BLaER1 (cell line): Measurements from ENCODE around the gene BTK.
A peak's percentile ranks its signal among the peaks of the same experiment; 100 is the strongest.

Experiments used
- H3K27ac ChIP-seq: shearing (Covaris generic); formaldehyde crosslinking; 2 replicates; pipeline ENCODE4 v1.8.1; 2022
- H3K27me3 ChIP-seq: shearing (Covaris generic); formaldehyde crosslinking; 2 replicates; pipeline ENCODE4 v1.8.1; 2022
- H3K36me3 ChIP-seq: shearing (Covaris generic); formaldehyde crosslinking; 2 replicates; pipeline ENCODE4 v1.8.1; 2022
- H3K4me1 ChIP-seq: shearing (Covaris generic); formaldehyde crosslinking; 2 replicates; pipeline ENCODE4 v1.8.1; 2022
- H3K4me2 ChIP-seq: shearing (Covaris generic); formaldehyde crosslinking; 2 replicates; pipeline ENCODE4 v1.8.1; 2022
- H3K4me3 ChIP-seq: shearing (Covaris generic); formaldehyde crosslinking; 2 replicates; pipeline ENCODE4 v1.8.1; 2022
- H3K9ac ChIP-seq: shearing (Covaris generic); formaldehyde crosslinking; 2 replicates; pipeline ENCODE4 v1.8.1; 2022
- H3K9me3 ChIP-seq: shearing (Covaris generic); formaldehyde crosslinking; 2 replicates; pipeline ENCODE4 v1.8.1; 2022
- H4K20me1 ChIP-seq: shearing (Covaris generic); formaldehyde crosslinking; 2 replicates; pipeline ENCODE4 v1.8.1; 2022
- Cebpa-rat ChIP-seq: shearing (Covaris generic); IDR thresholded peaks from 2 replicates; pipeline ENCODE4 v1.8.1; 2022

BTK gene

DNA sequence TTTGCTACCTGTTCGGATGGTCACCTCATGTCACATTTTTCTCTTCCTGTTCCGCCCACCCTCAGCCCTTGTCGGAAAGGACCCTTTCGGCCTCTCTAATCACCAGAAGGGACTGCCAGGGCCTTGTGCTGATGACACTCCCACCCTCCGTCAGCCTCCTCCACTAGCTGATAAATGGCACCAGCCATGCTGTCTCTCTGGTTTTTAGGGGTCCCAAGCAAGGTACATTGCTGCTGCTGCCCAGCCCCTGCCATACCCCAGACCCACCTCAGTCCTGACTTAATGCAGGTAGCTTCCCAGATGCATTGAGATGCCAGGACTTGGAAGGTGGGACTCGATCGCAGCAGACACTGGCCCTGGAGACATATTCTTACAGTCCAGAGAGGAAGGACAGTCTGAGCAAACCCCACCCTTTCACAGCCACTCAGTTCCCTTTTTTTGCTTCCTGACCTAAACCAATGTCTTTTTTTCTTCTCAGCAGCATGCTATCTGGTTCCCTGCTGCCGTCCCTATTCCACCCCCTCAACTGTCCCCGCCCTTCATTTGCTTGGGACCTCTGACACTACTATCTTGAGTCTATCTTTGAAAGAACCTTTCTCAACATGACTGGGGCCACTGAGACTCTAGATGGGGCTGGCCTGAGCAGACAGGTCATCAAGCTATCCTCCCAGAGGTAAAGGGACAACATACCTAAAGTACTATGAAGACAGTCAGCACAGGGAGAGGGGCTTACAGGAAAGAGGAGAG, at the start of gene BTK:
Gene BTK (minus strand): TSS at position 397 of the 747 bp plus-strand sequence. CDS start 10,907 bp downstream, outside the sequence.
- H3K9me3 ChIP-seq = no peaks in the 10 kb centered on the region
- H3K9ac ChIP-seq = peak within 1 kb of the TSS; percentile 87

DNA sequence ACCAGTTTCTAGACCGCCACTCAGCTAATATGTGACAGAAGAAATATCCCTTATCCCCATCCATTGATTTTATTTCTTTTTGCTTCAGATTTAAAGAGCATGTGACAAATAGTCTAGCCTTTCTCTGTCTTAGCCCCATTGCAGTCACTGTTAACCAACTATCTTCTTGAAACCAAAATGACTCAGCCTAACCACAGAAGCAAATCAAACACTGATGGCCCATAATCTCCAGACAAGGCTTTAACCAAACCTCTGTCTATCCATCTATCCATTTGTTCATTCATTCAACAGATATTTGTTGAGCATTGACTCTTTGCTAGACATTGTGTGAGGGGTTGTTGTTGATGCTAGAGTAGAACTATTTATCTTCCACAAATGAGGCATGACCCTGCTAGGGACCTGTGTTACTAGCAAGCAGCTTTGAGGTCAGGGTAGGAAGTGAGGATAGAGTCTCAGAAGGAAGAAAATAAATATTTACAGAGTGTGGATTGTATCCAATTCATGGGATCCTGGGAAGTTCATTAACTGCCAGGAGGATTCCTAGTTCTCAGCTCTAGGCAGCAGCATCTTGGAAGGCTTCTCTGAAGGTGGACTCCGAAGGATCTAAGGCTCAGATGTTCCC, 44.6 kb upstream of the BTK start:
- no peaks in the 10 kb centered on the region for H3K4me1 ChIP-seq
- no peak overlapping the region for H3K4me2 ChIP-seq
- no peak for TF ChIP-seq Cebpa-rat
- no peak overlapping the region for H3K4me3 ChIP-seq
- H3K9me3 ChIP-seq = peaks cover 22% of the 10 kb centered on the region
- no peaks in the 10 kb centered on the region for H3K27me3 ChIP-seq
- no peaks in the 10 kb centered on the region for H4K20me1 ChIP-seq
- no peaks in the 10 kb centered on the region for H3K36me3 ChIP-seq
- no peak overlapping the region for H3K9ac ChIP-seq
- H3K27ac ChIP-seq = no peak overlapping the region

More for the DNA sequence above, at the start of gene BTK:
- peaks cover 55% of the 10 kb centered on the region for H3K4me1 ChIP-seq
- peak within 1 kb of the TSS; percentile 72 for H3K4me3 ChIP-seq
- TF ChIP-seq Cebpa-rat = no peak
- no peaks in the 10 kb centered on the region for H3K27me3 ChIP-seq
- peak within 1 kb of the TSS; percentile 80 for H3K27ac ChIP-seq
- peak within 1 kb of the TSS; percentile 79 for H3K4me2 ChIP-seq
- no peaks in the 10 kb centered on the region; the same call in 1 of the 2 replicates for H3K36me3 ChIP-seq
- no peaks in the 10 kb centered on the region for H4K20me1 ChIP-seq

DNA sequence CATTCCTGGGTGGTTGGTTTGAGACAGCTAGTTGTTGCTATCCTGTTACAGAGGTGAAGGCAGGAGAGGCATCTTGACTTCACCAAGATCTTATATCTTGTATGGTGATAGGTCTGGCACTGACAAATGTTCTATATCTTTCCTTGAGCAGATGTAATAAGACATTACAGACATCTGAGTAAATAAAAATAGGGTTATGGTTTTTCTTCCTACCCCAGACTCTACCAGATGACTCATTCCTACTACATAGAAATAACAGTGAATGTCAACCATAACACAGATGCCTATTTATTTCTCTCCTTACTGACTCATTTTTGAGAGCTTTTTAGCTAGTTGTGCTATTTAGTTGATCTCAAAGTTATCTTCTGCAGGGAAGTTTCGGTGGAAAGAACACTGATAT, 43.9 kb upstream of the BTK start:
- Histone ChIP-seq H3K36me3 (no peaks in the 10 kb centered on the region), H3K9ac (no peak overlapping the region), H3K9me3 (peaks cover 22% of the 10 kb centered on the region), H3K4me2 (no peak overlapping the region), H3K4me1 (no peaks in the 10 kb centered on the region), H4K20me1 (no peaks in the 10 kb centered on the region), H3K4me3 (no peak overlapping the region), H3K27ac (no peak overlapping the region), H3K27me3 (no peaks in the 10 kb centered on the region)
- no peak for TF ChIP-seq Cebpa-rat

DNA sequence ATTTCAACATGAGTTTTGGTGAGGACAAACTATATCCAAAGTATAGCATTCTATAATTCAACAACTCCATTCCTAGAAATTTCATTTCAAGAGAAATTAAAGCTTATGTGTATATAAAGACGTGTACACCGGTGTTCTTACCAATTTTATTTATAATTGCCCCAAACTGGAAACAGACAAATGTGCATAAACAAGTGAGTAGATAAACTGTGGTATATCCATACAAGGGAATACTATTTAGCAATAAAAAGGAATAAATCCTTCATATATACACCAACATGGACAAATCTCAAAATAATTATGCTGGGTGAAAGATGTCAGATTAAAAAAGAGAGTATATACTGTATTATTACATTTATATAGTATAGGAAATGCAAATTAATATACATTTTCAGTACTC, 42.0 kb upstream of the BTK start:
- no peak overlapping the region for H3K9ac ChIP-seq
- no peaks in the 10 kb centered on the region for H3K27me3 ChIP-seq
- H3K9me3 ChIP-seq = peaks cover 17% of the 10 kb centered on the region
- no peak overlapping the region for H3K4me2 ChIP-seq
- no peak for TF ChIP-seq Cebpa-rat
- H4K20me1 ChIP-seq = no peaks in the 10 kb centered on the region
- no peak overlapping the region for H3K27ac ChIP-seq
- H3K4me1 ChIP-seq = no peaks in the 10 kb centered on the region
- no peak overlapping the region for H3K4me3 ChIP-seq
- no peaks in the 10 kb centered on the region for H3K36me3 ChIP-seq

DNA sequence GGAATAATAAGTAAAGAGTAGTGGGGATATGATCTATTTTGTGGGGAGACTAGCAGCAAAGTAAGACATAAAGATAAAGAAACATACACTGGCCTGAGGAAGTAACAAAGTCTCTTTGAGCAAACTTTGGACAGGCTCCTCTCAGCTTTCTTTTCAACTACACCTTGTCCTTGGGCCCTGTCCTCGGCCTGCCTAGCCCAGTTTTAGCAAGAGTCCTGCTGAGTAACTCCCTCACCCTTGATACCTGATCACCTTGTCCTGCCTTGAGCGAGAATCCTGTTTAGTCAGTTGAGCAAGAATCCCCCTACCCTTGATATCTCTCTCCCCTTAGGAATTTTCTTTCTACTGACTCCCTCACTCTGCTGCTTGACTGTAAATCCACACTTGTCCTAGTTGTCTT, 33.5 kb upstream of the BTK start:
- H3K4me2 ChIP-seq = no peak overlapping the region
- no peak overlapping the region for H3K27ac ChIP-seq
- H3K4me3 ChIP-seq = no peak overlapping the region
- H3K9ac ChIP-seq = no peak overlapping the region
- H3K27me3 ChIP-seq = peaks cover 19% of the 10 kb centered on the region; the same call in 1 of the 2 replicates
- no peak for TF ChIP-seq Cebpa-rat
- no peaks in the 10 kb centered on the region for H3K36me3 ChIP-seq
- no peaks in the 10 kb centered on the region for H4K20me1 ChIP-seq
- no peaks in the 10 kb centered on the region for H3K9me3 ChIP-seq
- peaks cover 14% of the 10 kb centered on the region for H3K4me1 ChIP-seq

DNA sequence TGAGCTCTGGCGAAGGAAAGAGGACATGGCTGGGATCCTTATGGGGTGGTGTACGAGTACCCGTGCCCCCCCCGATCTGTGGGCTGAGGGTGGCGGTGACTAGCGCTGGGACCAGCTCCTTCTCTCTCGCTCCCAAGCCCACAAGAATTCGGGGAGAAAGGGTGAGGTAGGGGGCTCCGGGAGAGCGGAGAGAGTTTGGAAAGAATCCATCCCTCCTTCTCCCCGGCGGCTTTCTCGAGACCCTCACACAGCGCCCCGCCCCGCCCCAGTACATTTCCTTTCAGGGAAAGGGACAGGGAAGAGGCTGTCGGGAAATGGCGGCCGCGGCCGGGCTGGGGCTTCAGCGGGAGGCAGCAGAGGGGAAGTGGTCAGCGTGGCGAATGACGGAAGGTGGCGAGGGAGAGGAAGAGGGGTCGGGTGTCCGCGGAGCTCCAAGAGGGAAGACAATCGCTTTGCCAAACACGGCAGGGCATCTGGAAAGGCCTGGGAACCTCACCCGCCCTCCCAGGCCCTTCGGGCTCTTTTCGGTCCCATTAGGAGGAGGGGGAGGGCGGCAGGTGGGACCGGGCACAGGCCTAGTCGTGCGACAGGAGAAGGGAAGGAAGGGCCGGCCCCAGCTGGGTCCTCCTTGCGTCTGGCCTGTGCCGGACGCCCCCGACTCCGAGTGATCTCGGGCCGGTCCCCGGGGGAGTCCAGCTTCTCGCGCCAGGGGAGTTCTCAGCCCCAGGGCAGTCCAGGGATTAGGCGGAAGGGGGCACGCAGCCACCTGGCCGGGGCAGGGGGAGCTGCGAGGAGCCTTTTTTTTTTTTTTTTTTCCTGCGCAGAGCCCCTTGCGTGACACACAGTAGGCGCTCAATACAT, 32.2 kb upstream of the BTK start:
- peak overlapping the region; percentile 77 for H3K9ac ChIP-seq
- H3K4me1 ChIP-seq = peaks cover 14% of the 10 kb centered on the region
- peak overlapping the region; percentile 69 for H3K4me3 ChIP-seq
- no peaks in the 10 kb centered on the region for H4K20me1 ChIP-seq
- H3K4me2 ChIP-seq = peak overlapping the region; percentile 72
- no peaks in the 10 kb centered on the region for H3K9me3 ChIP-seq
- H3K27me3 ChIP-seq = peaks cover 19% of the 10 kb centered on the region; the same call in 1 of the 2 replicates
- H3K36me3 ChIP-seq = peaks cover under 1% of the 10 kb centered on the region
- peak overlapping the region; percentile 81 for H3K27ac ChIP-seq
- TF ChIP-seq Cebpa-rat = no peak

DNA sequence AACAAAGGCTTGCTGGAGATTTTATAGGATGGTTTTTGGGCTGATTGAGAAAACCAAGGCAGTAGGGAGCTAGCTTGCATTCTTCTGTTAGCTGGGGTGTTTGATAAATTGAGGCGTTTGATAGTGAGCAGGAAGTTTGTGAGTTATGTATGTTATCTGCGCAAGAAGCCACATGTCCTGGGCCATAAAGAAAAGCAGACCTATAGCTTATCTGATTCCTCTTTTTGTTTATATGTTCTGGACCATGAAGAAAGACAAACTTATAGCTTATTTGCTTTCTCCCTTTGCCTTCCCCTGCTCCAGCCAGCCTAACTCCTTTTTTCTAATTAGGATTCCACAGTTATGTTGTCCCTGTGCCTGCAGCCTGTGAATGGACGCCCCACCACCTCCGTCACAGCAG, 31.2 kb upstream of the BTK start:
- no peaks in the 10 kb centered on the region for H4K20me1 ChIP-seq
- peaks cover 19% of the 10 kb centered on the region; the same call in 1 of the 2 replicates for H3K27me3 ChIP-seq
- H3K36me3 ChIP-seq = peaks cover 11% of the 10 kb centered on the region
- no peak overlapping the region for H3K9ac ChIP-seq
- H3K9me3 ChIP-seq = no peaks in the 10 kb centered on the region
- peaks cover 14% of the 10 kb centered on the region for H3K4me1 ChIP-seq
- no peak overlapping the region for H3K27ac ChIP-seq
- TF ChIP-seq Cebpa-rat = no peak
- no peak overlapping the region for H3K4me2 ChIP-seq
- H3K4me3 ChIP-seq = no peak overlapping the region

DNA sequence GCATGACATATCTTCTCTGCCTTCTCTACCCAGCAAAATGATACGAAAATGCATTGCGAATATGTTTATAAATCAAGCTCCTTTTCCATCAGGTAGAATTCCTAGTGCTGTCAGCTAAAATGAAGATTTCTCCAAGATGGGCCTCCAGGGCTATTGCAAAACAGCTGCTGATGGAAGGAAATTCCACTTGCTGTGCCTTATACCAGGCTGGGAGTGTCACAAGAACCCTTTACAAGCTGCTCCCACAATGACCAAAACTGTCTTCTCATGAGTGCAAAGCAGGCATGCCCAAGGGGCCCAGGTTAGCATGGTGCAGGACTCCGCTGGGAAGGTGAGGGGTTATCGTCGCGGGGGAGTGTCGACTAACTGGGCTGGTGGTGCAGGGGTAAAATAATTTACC, 30.7 kb upstream of the BTK start:
- Histone ChIP-seq H3K4me1 (peaks cover 14% of the 10 kb centered on the region), H3K4me2 (no peak overlapping the region), H3K4me3 (no peak overlapping the region), H3K27me3 (peaks cover 19% of the 10 kb centered on the region; the same call in 1 of the 2 replicates), H4K20me1 (peaks cover 4% of the 10 kb centered on the region; the same call in 1 of the 2 replicates), H3K9ac (no peak overlapping the region), H3K27ac (no peak overlapping the region), H3K36me3 (peaks cover 16% of the 10 kb centered on the region), H3K9me3 (no peaks in the 10 kb centered on the region)
- TF ChIP-seq Cebpa-rat = no peak
